ENCODE data around the gene AFF2.

- TF ChIP-seq, protein P1, sequence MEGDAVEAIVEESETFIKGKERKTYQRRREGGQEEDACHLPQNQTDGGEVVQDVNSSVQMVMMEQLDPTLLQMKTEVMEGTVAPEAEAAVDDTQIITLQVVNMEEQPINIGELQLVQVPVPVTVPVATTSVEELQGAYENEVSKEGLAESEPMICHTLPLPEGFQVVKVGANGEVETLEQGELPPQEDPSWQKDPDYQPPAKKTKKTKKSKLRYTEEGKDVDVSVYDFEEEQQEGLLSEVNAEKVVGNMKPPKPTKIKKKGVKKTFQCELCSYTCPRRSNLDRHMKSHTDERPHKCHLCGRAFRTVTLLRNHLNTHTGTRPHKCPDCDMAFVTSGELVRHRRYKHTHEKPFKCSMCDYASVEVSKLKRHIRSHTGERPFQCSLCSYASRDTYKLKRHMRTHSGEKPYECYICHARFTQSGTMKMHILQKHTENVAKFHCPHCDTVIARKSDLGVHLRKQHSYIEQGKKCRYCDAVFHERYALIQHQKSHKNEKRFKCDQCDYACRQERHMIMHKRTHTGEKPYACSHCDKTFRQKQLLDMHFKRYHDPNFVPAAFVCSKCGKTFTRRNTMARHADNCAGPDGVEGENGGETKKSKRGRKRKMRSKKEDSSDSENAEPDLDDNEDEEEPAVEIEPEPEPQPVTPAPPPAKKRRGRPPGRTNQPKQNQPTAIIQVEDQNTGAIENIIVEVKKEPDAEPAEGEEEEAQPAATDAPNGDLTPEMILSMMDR (IDR thresholded peaks at IDR 0.05) = no peak
- no peak for TF ChIP-seq POLR2A (IDR thresholded peaks at IDR 0.05)
Observed at GRCh38 chrX:148612431-148612830, 112.0 kb downstream of the AFF2 start.
